GM12878 (cell line): Measurements from ENCODE around the gene SMCO1. TPM values are rescaled to one million over a fixed set of nuclear protein-coding genes. Genes with fewer than 3 reads are reported as not detected.

Experiments used
- ATAC-seq: fragments of 200-7000 bp; cut with Tn5 transposase; 3 replicates; pipeline ENCODE4 v1.9.1; 2020; ENCODE audit warnings: mild to moderate bottlenecking, moderate library complexity
- BruUV-seq: library from RNA; stranded (reverse); fragments of 400-500 nt; replicated peaks from 2 replicates; lab custom pipeline; 2021; lab: Mats Ljungman, UMichigan
- CTCF ChIA-PET: fragments of 300-600 bp; sonication (Branson Sonifier 250); formaldehyde crosslinking; extraction: SDS; loops from one replicate; lab custom pipeline; 2021; ENCODE audit warnings: inconsistent platforms; lab: Yijun Ruan, JAX
- POLR2A ChIA-PET: fragments of 350-600 bp; formaldehyde crosslinking; extraction: SDS; loops from one replicate; lab custom pipeline; 2021; ENCODE audit warnings: inconsistent platforms; lab: Charles Lee
- RAD21 ChIA-PET: fragments of 300-600 bp; sonication (Branson Sonifier 250); formaldehyde crosslinking; loops from one replicate; lab custom pipeline; 2023; ENCODE audit warnings: antibody characterized with exemption; ENCODE audit not compliant: unreplicated experiment; lab: Charles Lee
- SMC1A ChIA-PET: fragments of 300-600 bp; sonication (Branson Sonifier 250); formaldehyde crosslinking; loops from one replicate; lab custom pipeline; 2023; ENCODE audit not compliant: unreplicated experiment, uncharacterized antibody; lab: Charles Lee
- DNase-seq: peaks from one replicate; pipeline ENCODE4 v3.0.0-alpha.2; 2011; ENCODE audit warnings: low read depth, low spot score
- FAIRE-seq: peaks from 3 replicates; lab custom pipeline; 2011; peaks lifted over from hg19 to GRCh38; lab: Jason Lieb, UNC
- H2AFZ ChIP-seq: 2 replicates; pipeline ENCODE4 v1.6.0; 2011; ENCODE audit warnings: low read depth, low read length, control low read depth; ENCODE audit not compliant: control insufficient read depth
- H3K27ac ChIP-seq: 2 replicates; pipeline ENCODE4 v1.5.1; 2011; ENCODE audit warnings: control low read depth; ENCODE audit not compliant: control insufficient read depth, insufficient read depth
- H3K27me3 ChIP-seq, 2 experiments: replicated peaks in 1 of 2; 2 replicates each; pipeline versions ENCODE4 v1.6.0 to v1.6.1; 2011; ENCODE audit warnings: low read length in 1 of 2; ENCODE audit not compliant: control insufficient read depth in 2 of 2, insufficient read depth in 2 of 2
- H3K36me3 ChIP-seq, 2 experiments: 2 replicates each; pipeline ENCODE4 v1.5.1; 2011; ENCODE audit warnings: low read length in 1 of 2; ENCODE audit not compliant: control insufficient read depth in 2 of 2, insufficient read depth in 2 of 2
- H3K4me1 ChIP-seq: 2 replicates; pipeline ENCODE4 v1.6.1; 2011; ENCODE audit warnings: mild to moderate bottlenecking, low read length, moderate library complexity, mixed read lengths; ENCODE audit not compliant: control insufficient read depth, insufficient read depth
- H3K4me2 ChIP-seq: 2 replicates; pipeline ENCODE4 v1.6.0; 2011; ENCODE audit warnings: control low read depth; ENCODE audit not compliant: control insufficient read depth, insufficient read depth
- H3K4me3 ChIP-seq: fragments of 200-600 bp; sonication (generic); 2 replicates; pipeline ENCODE4 v1.5.1; 2016
- H3K79me2 ChIP-seq: 2 replicates; pipeline ENCODE4 v1.6.0; 2011; ENCODE audit warnings: low read length; ENCODE audit not compliant: control insufficient read depth, insufficient read depth
- H3K9ac ChIP-seq: 2 replicates; pipeline ENCODE4 v1.8.0; 2011; ENCODE audit warnings: low read length, control low read depth, mixed read lengths; ENCODE audit not compliant: control insufficient read depth, insufficient read depth
- H3K9me3 ChIP-seq: replicated peaks from 3 replicates; pipeline ENCODE4 v1.5.1; 2011; ENCODE audit warnings: mild to moderate bottlenecking, low read length; ENCODE audit not compliant: control insufficient read depth, insufficient read depth
- H4K20me1 ChIP-seq: 2 replicates; pipeline ENCODE4 v1.6.0; 2011; ENCODE audit not compliant: control insufficient read depth, insufficient read depth
- CBX5 ChIP-seq: sonication (generic); IDR thresholded peaks from 2 replicates; pipeline ENCODE4 v1.6.1; 2016; ENCODE audit warnings: low read depth, moderate library complexity, mild to moderate bottlenecking, inconsistent platforms
- CEBPZ ChIP-seq: fragments of 150-350 bp; IDR thresholded peaks from 2 replicates; pipeline ENCODE4 v1.6.1; 2016; ENCODE audit warnings: low read depth, low read length
- ETV6 ChIP-seq, 2 experiments: fragments of 450-650 bp in 1 of 2; IDR thresholded peaks in 1 of 2; conservative IDR thresholded peaks in 1 of 2; 2 replicates each; pipeline ENCODE4 v1.6.1; 2014; ENCODE audit warnings: antibody characterized with exemption in 1 of 2, borderline replicate concordance in 1 of 2, low read depth in 1 of 2, mild to moderate bottlenecking in 1 of 2, moderate library complexity in 1 of 2
- SMARCA5 ChIP-seq: fragments of 450-650 bp; IDR thresholded peaks from 2 replicates; pipeline ENCODE4 v1.6.1; 2017; ENCODE audit warnings: mild to moderate bottlenecking
- SP1 ChIP-seq: IDR thresholded peaks from one replicate; pipeline ENCODE4 v1.6.1; 2011; ENCODE audit warnings: low read depth, low read length
- SREBF1 ChIP-seq: IDR thresholded peaks from 2 replicates; pipeline ENCODE4 v1.6.1; 2012; ENCODE audit warnings: mild to moderate bottlenecking, low read length
- SREBF2 ChIP-seq: IDR thresholded peaks from 2 replicates; pipeline ENCODE4 v1.6.1; 2012; ENCODE audit warnings: mild to moderate bottlenecking, low read length
- TBL1XR1 ChIP-seq: IDR thresholded peaks from 2 replicates; pipeline ENCODE4 v1.6.1; 2012; ENCODE audit warnings: low read depth, low read length, improper control_type of control experiment
- USF1 ChIP-seq: IDR thresholded peaks from 2 replicates; pipeline ENCODE4 v1.6.1; 2011; ENCODE audit warnings: borderline replicate concordance, low read depth, mild to moderate bottlenecking, moderate library complexity, mixed read lengths, low read length; ENCODE audit not compliant: insufficient read depth; ENCODE audit errors: extremely low read length
- WGBS: methylation state at CpG from one replicate; pipeline ENCODE4 v1.1.6; 2016; ENCODE audit warnings: low lambda C conversion rate; ENCODE audit not compliant: insufficient replicate concordance, insufficient coverage; ENCODE audit errors: missing lambda C conversion rate; 5-methylcytosine and 5-hydroxymethylcytosine counted together
- in situ Hi-C: fragments of 300-500 bp; cut with MboI; formaldehyde crosslinking; loops from 9 replicates; pipeline ENCODE4 v1.14.3; 2018; ENCODE audit warnings: mixed read lengths
- intact Hi-C: fragments of 100-400 bp; cut with micrococcal nuclease; formaldehyde crosslinking; loops from one replicate; pipeline ENCODE4 v1.14.2; 2022; ENCODE audit not compliant: unreplicated experiment
- polyA plus RNA-seq, 11 experiments: library from polyadenylated mRNA; depleted of rRNA in 4 of 11; unstranded in 6 of 11; stranded (reverse) in 5 of 11; fragments of >200 nt; fragmentation: Nextera tagmentation in 4 of 11; fragmentation: Illumina TruSeq in 1 of 11; extraction: Ambion mirVana in 4 of 11; extraction: Trizol in 1 of 11; gene quantifications; 1 replicate in 1 of 11; 2 replicates in 10 of 11; pipeline versions ENCODE4 v1.2.1 to v1.2.3, GENCODE V29; 2011 to 2016; ENCODE audit warnings: inconsistent platforms in 2 of 11, missing spikeins in 2 of 11, low read depth in 1 of 11
- total RNA-seq, 4 experiments: library from RNA; depleted of rRNA in 3 of 4; stranded (reverse); fragments of >200 nt in 3 of 4; fragmentation: Illumina TruSeq in 1 of 4; extraction: Trizol in 1 of 4; gene quantifications; 2 replicates each; pipeline versions ENCODE4 v1.2.1 to v1.2.3, GENCODE V29; 2013 to 2021

The SMCO1 gene
- total and polyA plus RNA-seq, 10 of the 15 experiments (the other 5 are each of a cell fraction or from before 2014, with no cell fraction given) = 0.05 TPM; not detected in 9

GRCh38 chr3:196519718-196520082, 4.6 kb upstream of the SMCO1 start:
- no peaks in the 10 kb centered on the region for H3K4me1 ChIP-seq
- no peak overlapping the region for H3K4me3 ChIP-seq
- DNase-seq = no peak
- no peaks in the 10 kb centered on the region for H3K36me3 ChIP-seq
- in situ Hi-C loops (loop anchor here (5.0 kb wide), 1 partner anchor 267 kb away; no protein-coding TSS in a partner anchor), intact Hi-C loops (no loop called here)
- 50% methylated on average over 5 of the region's 5 CpGs for WGBS
- POLR2A ChIA-PET = no interaction called here
- no peaks in the 10 kb centered on the region for H3K79me2 ChIP-seq
- SMC1A ChIA-PET = interaction anchor here (1.0 to 2.5 kb wide), 5 partner anchors 47 to 446 kb away, joined by 3 to 6 read pairs (median 5); no protein-coding TSS in a partner anchor
- no peak for ATAC-seq
- no peaks in the 10 kb centered on the region for H3K27me3 ChIP-seq
- no peak overlapping the region for H3K4me2 ChIP-seq
- no peak for FAIRE-seq
- H3K9me3 ChIP-seq = peaks cover 38% of the 10 kb centered on the region
- 0 out of 2 replicates have a peak, but pooled peaks have one; percentile 21 for TF ChIP-seq CEBPZ
- peak; percentile 100 for TF ChIP-seq CBX5
- TF ChIP-seq SREBF2 = no peak
- TF ChIP-seq SMARCA5 = no peak
- peak; percentile 18 for TF ChIP-seq USF1
- TF ChIP-seq SP1 = peak; percentile 21
- no peak for TF ChIP-seq ETV6 (conservative IDR thresholded peaks at IDR 0.05 in 1 of 2, IDR thresholded peaks at IDR 0.05 in 1 of 2; ENCODE audit: borderline replicate concordance in 1 of 2, low read depth in 1 of 2)
- no peak for TF ChIP-seq TBL1XR1
- TF ChIP-seq SREBF1 = no peak
- no peak overlapping the region for H3K9ac ChIP-seq
- no peaks in the 10 kb centered on the region for H4K20me1 ChIP-seq
- H3K27ac ChIP-seq = no peak overlapping the region
- no peak overlapping the region for H2AFZ ChIP-seq
- BruUV-seq = no TSS peak
- RAD21 ChIA-PET = interaction anchor here (1.4 to 3.2 kb wide), 2 partner anchors 33 to 266 kb away, joined by 11 to 15 read pairs; no protein-coding TSS in a partner anchor
- CTCF ChIA-PET = interaction anchor here (0.6 to 2.8 kb wide), 8 partner anchors 8 to 660 kb away, joined by 3 to 13 read pairs (median 7); no protein-coding TSS in a partner anchor
